ENCODE measurements around the gene CRLF3.

DNA sequence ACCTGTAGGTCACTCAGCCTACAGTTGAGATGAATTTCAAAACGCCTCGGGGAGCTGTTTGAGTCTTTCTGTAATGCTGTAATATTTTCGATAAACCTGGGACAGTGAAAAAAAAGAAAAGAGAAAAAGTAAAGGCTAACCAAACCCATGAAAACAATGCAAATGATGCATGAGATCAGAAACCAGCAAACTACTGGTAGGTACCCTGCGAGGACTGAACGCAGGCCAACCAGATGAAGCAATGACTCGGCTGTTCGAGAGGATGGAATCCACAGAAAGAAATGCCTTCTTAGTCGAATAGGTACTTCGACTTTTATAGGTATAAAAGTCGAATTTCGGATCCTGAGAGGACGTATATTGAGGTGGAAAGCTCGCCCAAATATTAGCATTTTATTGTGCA lies 6.8 kb upstream of the CRLF3 start:
- TF ChIP-seq FOXK1 (CRISPR knock-in tag; IDR thresholded peaks at IDR 0.05) (no peak), ELF4 (CRISPR knock-in tag; IDR thresholded peaks at IDR 0.05; ENCODE audit: low read depth) (no peak), CREM (CRISPR knock-in tag; IDR thresholded peaks at IDR 0.05) (no peak), FOXP1 (CRISPR knock-in tag; IDR thresholded peaks at IDR 0.05; ENCODE audit: borderline replicate concordance) (no peak), NR3C1 (CRISPR knock-in tag; conservative IDR thresholded peaks at IDR 0.05; ENCODE audit: low read depth) (no peak), SMAD4 (CRISPR knock-in tag; IDR thresholded peaks at IDR 0.05) (no peak), ZNF138 (CRISPR knock-in tag; conservative IDR thresholded peaks at IDR 0.05) (no peak), TP53 (CRISPR knock-in tag; IDR thresholded peaks at IDR 0.05) (no peak), GABPB1 (CRISPR knock-in tag; IDR thresholded peaks at IDR 0.05) (no peak)
- TF ChIP-seq, protein P1, sequence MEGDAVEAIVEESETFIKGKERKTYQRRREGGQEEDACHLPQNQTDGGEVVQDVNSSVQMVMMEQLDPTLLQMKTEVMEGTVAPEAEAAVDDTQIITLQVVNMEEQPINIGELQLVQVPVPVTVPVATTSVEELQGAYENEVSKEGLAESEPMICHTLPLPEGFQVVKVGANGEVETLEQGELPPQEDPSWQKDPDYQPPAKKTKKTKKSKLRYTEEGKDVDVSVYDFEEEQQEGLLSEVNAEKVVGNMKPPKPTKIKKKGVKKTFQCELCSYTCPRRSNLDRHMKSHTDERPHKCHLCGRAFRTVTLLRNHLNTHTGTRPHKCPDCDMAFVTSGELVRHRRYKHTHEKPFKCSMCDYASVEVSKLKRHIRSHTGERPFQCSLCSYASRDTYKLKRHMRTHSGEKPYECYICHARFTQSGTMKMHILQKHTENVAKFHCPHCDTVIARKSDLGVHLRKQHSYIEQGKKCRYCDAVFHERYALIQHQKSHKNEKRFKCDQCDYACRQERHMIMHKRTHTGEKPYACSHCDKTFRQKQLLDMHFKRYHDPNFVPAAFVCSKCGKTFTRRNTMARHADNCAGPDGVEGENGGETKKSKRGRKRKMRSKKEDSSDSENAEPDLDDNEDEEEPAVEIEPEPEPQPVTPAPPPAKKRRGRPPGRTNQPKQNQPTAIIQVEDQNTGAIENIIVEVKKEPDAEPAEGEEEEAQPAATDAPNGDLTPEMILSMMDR (IDR thresholded peaks at IDR 0.05) = no peak
- TF ChIP-seq, protein P2, sequence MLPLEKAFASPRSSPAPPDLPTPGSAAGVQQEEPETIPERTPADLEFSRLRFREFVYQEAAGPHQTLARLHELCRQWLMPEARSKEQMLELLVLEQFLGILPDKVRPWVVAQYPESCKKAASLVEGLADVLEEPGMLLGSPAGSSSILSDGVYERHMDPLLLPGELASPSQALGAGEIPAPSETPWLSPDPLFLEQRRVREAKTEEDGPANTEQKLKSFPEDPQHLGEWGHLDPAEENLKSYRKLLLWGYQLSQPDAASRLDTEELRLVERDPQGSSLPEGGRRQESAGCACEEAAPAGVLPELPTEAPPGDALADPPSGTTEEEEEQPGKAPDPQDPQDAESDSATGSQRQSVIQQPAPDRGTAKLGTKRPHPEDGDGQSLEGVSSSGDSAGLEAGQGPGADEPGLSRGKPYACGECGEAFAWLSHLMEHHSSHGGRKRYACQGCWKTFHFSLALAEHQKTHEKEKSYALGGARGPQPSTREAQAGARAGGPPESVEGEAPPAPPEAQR (CRISPR knock-in tag; IDR thresholded peaks at IDR 0.05) = no peak
- TF ChIP-seq, protein P3, sequence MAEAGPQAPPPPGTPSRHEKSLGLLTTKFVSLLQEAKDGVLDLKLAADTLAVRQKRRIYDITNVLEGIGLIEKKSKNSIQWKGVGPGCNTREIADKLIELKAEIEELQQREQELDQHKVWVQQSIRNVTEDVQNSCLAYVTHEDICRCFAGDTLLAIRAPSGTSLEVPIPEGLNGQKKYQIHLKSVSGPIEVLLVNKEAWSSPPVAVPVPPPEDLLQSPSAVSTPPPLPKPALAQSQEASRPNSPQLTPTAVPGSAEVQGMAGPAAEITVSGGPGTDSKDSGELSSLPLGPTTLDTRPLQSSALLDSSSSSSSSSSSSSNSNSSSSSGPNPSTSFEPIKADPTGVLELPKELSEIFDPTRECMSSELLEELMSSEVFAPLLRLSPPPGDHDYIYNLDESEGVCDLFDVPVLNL (CRISPR knock-in tag; IDR thresholded peaks at IDR 0.05; ENCODE audit: borderline replicate concordance, low read depth) = no peak
- TF ChIP-seq, protein P4, sequence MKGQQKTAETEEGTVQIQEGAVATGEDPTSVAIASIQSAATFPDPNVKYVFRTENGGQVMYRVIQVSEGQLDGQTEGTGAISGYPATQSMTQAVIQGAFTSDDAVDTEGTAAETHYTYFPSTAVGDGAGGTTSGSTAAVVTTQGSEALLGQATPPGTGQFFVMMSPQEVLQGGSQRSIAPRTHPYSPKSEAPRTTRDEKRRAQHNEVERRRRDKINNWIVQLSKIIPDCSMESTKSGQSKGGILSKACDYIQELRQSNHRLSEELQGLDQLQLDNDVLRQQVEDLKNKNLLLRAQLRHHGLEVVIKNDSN (CRISPR knock-in tag; IDR thresholded peaks at IDR 0.05) = no peak

Measured in WTC11 (cell line).